Mucosa of rectum (tissue), 2 donors: ENCODE results near the gene LYRM4.

Source experiments
- H3K27ac ChIP-seq, 2 donors: one replicate each; pipeline ENCODE4 v1.7.0; 2013; ENCODE audit warnings: inconsistent platforms in 2 of 2, low read depth in 2 of 2, low read length in 2 of 2
- H3K27me3 ChIP-seq, 2 donors: one replicate each; pipeline ENCODE4 v1.7.0; 2013; ENCODE audit warnings: low read length in 2 of 2; ENCODE audit not compliant: control insufficient read depth in 2 of 2, insufficient read depth in 2 of 2
- H3K36me3 ChIP-seq, 2 donors: one replicate each; pipeline ENCODE4 v1.7.0; 2013; ENCODE audit warnings: low read length in 2 of 2; ENCODE audit not compliant: control insufficient read depth in 2 of 2, insufficient read depth in 2 of 2
- H3K4me1 ChIP-seq, 2 donors: one replicate each; pipeline ENCODE4 v1.7.0; 2013; ENCODE audit warnings: low read length in 2 of 2, mild to moderate bottlenecking in 1 of 2; ENCODE audit not compliant: control insufficient read depth in 2 of 2, insufficient read depth in 2 of 2
- H3K4me3 ChIP-seq, 2 donors: one replicate each; pipeline ENCODE4 v1.7.0; 2013; ENCODE audit warnings: low read length in 2 of 2
- H3K9ac ChIP-seq, 2 donors: one replicate each; pipeline ENCODE4 v1.7.0; 2013; ENCODE audit warnings: low read length in 2 of 2, low read depth in 1 of 2, mild to moderate bottlenecking in 1 of 2
- H3K9me3 ChIP-seq, 2 donors: one replicate each; pipeline ENCODE4 v1.7.0; 2013; ENCODE audit warnings: low read length in 2 of 2; ENCODE audit not compliant: control insufficient read depth in 2 of 2
- donor health status: healthy.
- donor health status: Normal muscosa, but diverticular disease.

LYRM4 gene

DNA sequence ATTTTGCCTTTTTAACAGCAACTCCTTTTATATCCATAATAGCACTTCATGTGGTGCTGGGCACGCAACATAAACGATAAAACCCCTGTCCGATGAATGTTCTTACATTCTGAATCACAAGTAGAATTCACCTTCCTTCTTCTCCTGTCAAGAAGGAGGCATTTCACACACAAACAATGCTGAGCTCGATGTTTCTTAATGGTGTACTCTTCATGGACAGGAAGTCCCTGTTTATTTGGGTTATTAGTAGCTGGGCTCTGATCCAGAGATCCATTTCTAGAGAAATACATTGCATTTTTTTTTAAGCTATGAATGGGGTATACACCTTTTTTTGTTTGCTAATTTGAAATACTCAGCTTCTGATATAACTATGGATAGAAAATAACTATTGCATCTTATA is 93.2 kb downstream of the LYRM4 start:
- H3K9ac ChIP-seq: no peak overlapping the region
- no peaks in the 10 kb centered on the region for H3K4me1 ChIP-seq
- no peaks in the 10 kb centered on the region for H3K9me3 ChIP-seq
- no peaks in the 10 kb centered on the region for H3K27me3 ChIP-seq
- no peak overlapping the region for H3K4me3 ChIP-seq
- H3K36me3 ChIP-seq: no peaks in the 10 kb centered on the region
- H3K27ac ChIP-seq: no peak overlapping the region

- H3K27me3 ChIP-seq: no peaks in the 10 kb centered on the region
- no peaks in the 10 kb centered on the region for H3K4me1 ChIP-seq
- H3K36me3 ChIP-seq: no peaks in the 10 kb centered on the region
- no peak overlapping the region for H3K27ac ChIP-seq
- H3K9ac ChIP-seq: no peak overlapping the region
- no peak overlapping the region for H3K4me3 ChIP-seq
- no peaks in the 10 kb centered on the region for H3K9me3 ChIP-seq
Observed at GRCh38 chr6:5164092-5164491, 96.7 kb downstream of the LYRM4 start.

- Histone ChIP-seq H3K36me3 (no peaks in the 10 kb centered on the region), H3K27ac (no peak overlapping the region), H3K9me3 (no peaks in the 10 kb centered on the region), H3K4me1 (no peaks in the 10 kb centered on the region), H3K4me3 (no peak overlapping the region), H3K9ac (no peak overlapping the region), H3K27me3 (no peaks in the 10 kb centered on the region)
Observed at GRCh38 chr6:5163247-5163646, 97.5 kb downstream of the LYRM4 start.

GRCh38 chr6:5162355-5162754 is 98.4 kb downstream of the LYRM4 start:
- Histone ChIP-seq H3K9ac (no peak overlapping the region), H3K27ac (no peak overlapping the region), H3K27me3 (no peaks in the 10 kb centered on the region), H3K4me1 (no peaks in the 10 kb centered on the region), H3K36me3 (no peaks in the 10 kb centered on the region), H3K4me3 (no peak overlapping the region), H3K9me3 (no peaks in the 10 kb centered on the region)

- H3K27ac ChIP-seq: no peak overlapping the region
- H3K36me3 ChIP-seq: no peaks in the 10 kb centered on the region
- H3K4me1 ChIP-seq: no peaks in the 10 kb centered on the region
- H3K27me3 ChIP-seq: no peaks in the 10 kb centered on the region
- H3K9me3 ChIP-seq: no peaks in the 10 kb centered on the region
- H3K9ac ChIP-seq: no peak overlapping the region
- no peak overlapping the region for H3K4me3 ChIP-seq
Observed at GRCh38 chr6:5160206-5160605, 100.5 kb downstream of the LYRM4 start.

- no peaks in the 10 kb centered on the region for H3K27me3 ChIP-seq
- no peaks in the 10 kb centered on the region for H3K36me3 ChIP-seq
- H3K27ac ChIP-seq: no peak overlapping the region
- no peaks in the 10 kb centered on the region for H3K9me3 ChIP-seq
- no peaks in the 10 kb centered on the region for H3K4me1 ChIP-seq
- no peak overlapping the region for H3K4me3 ChIP-seq
- no peak overlapping the region for H3K9ac ChIP-seq
Observed at GRCh38 chr6:5159162-5159561, 101.6 kb downstream of the LYRM4 start.

- Histone ChIP-seq H3K36me3 (no peaks in the 10 kb centered on the region), H3K4me3 (no peak overlapping the region), H3K9ac (no peak overlapping the region), H3K27ac (no peak overlapping the region), H3K9me3 (no peaks in the 10 kb centered on the region), H3K27me3 (no peaks in the 10 kb centered on the region), H3K4me1 (no peaks in the 10 kb centered on the region)
Observed at GRCh38 chr6:5158180-5158579, 102.6 kb downstream of the LYRM4 start.

DNA sequence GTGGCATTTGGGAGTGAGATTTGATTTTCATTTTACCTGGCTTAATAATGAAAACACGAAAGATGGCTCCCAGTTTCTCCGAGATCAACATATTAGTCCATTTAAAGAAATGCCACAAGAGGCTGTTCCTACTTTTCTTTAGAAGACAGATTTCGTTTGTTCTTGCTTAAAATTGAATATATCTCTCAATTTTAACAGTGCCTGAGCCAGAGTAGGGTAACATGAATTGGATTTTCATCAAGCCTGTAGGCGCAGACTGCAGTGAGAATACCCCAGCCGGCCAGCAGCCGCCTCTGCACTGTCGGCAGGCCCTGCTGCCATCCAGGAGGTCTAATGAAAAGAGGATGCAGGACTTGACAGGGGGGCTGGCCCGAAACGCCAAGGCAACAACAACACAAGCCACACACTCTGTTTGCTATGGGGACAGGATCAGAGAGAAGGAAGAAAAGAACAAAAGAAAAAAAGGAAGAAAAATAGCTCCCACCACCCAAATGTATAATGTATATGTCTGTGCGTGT is 103.1 kb downstream of the LYRM4 start:
- Histone ChIP-seq H3K4me3 (no peak overlapping the region), H3K9ac (no peak overlapping the region), H3K27ac (no peak overlapping the region), H3K9me3 (no peaks in the 10 kb centered on the region), H3K27me3 (no peaks in the 10 kb centered on the region), H3K36me3 (no peaks in the 10 kb centered on the region), H3K4me1 (no peaks in the 10 kb centered on the region)

DNA sequence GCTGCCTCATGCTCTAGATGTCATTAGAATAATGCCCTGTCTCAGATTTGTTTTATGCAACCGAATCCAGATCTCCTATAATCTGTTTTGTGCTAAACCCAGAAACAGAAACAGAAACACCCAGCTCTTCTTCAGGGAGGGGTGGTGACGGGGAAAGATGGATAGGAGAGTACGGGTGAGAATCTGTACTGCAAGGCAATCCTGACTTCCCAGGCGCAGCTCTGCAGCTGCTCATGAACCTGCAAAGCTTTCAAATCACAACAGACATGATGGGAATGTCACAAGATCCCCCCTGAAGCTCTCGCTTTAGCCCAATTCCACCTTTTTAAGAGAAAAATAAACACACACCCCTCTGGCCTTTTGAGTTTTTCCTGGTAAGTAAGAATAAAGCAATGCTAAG is 104.1 kb downstream of the LYRM4 start:
- Histone ChIP-seq H3K9me3 (no peaks in the 10 kb centered on the region), H3K27me3 (no peaks in the 10 kb centered on the region), H3K36me3 (no peaks in the 10 kb centered on the region), H3K9ac (no peak overlapping the region), H3K27ac (no peak overlapping the region), H3K4me3 (no peak overlapping the region), H3K4me1 (no peaks in the 10 kb centered on the region)

DNA sequence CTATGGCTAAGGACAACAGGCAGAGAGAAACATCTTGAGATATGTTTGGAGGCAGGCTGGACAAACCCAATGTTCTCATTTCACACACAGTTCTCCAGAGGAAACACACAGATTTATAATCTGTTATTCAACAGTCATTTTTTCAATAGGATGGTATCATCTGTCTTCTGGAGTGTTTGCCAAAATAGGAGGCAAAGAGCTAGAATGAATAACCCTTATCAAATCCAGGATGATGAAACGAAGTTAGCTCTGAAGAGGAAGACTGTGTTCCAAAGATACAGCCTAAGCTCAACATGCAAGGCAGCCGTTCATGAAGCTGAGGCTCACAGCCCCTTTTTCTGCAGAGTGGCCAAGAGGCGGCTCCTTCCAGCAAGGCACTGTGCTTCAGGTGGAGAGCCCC is 104.8 kb downstream of the LYRM4 start:
- Histone ChIP-seq H3K9me3 (no peaks in the 10 kb centered on the region), H3K4me3 (no peak overlapping the region), H3K27me3 (no peaks in the 10 kb centered on the region), H3K27ac (no peak overlapping the region), H3K4me1 (no peaks in the 10 kb centered on the region), H3K36me3 (no peaks in the 10 kb centered on the region), H3K9ac (no peak overlapping the region)

- no peaks in the 10 kb centered on the region for H3K4me1 ChIP-seq
- H3K9me3 ChIP-seq: no peaks in the 10 kb centered on the region
- no peak overlapping the region for H3K27ac ChIP-seq
- H3K4me3 ChIP-seq: no peak overlapping the region
- no peaks in the 10 kb centered on the region for H3K36me3 ChIP-seq
- no peaks in the 10 kb centered on the region for H3K27me3 ChIP-seq
- H3K9ac ChIP-seq: no peak overlapping the region
Observed at GRCh38 chr6:5153186-5153585, 107.6 kb downstream of the LYRM4 start.
